Measurements from ENCODE around the gene WDR19.

DNA sequence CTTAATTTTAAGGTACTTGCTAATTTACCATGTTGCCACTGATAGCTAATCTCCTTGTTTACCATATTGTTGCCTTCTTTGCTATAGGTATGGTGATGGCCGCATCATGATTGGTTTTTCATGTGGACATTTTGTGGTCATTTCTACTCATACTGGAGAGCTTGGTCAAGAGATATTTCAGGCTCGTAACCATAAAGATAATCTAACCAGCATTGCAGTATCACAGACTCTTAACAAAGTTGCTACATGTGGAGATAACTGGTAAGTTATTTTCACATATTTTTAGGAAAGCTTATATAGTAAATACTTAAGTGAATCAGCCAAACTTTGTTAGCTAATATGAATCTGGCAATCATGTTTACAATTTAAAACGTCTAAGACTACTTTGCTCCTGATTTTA is 23.1 kb downstream of the WDR19 start:
- TF ChIP-seq, protein P1, sequence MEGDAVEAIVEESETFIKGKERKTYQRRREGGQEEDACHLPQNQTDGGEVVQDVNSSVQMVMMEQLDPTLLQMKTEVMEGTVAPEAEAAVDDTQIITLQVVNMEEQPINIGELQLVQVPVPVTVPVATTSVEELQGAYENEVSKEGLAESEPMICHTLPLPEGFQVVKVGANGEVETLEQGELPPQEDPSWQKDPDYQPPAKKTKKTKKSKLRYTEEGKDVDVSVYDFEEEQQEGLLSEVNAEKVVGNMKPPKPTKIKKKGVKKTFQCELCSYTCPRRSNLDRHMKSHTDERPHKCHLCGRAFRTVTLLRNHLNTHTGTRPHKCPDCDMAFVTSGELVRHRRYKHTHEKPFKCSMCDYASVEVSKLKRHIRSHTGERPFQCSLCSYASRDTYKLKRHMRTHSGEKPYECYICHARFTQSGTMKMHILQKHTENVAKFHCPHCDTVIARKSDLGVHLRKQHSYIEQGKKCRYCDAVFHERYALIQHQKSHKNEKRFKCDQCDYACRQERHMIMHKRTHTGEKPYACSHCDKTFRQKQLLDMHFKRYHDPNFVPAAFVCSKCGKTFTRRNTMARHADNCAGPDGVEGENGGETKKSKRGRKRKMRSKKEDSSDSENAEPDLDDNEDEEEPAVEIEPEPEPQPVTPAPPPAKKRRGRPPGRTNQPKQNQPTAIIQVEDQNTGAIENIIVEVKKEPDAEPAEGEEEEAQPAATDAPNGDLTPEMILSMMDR (IDR thresholded peaks at IDR 0.05) = no peak
- no peak for TF ChIP-seq POLR2A (IDR thresholded peaks at IDR 0.05)
